ENCODE results near the gene BRD9.
"Not testable (repeated sequence)": the region's sequence is repeated elsewhere in the genome, so short reads cannot be mapped to it uniquely, and the experiment has no call there.

DNA sequence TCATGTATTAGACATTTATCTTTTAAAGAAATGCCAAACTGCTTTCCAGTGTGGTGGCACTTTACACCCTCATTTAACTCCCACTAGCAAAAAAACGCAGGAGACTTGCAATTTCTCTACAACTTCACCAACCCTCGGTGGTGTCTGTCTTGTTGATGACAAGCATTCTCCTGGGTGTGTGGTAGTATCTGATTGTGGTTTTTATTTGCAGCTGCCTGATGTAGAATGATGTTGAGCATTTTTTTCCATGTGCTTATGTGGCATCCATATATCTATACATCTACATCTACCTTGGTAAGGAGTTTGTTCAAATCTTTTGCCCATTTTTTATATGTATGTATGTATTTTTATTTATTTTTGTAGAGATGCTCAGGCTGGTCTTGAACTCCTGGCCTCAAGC is 58.6 kb downstream of the BRD9 start:
- TF ChIP-seq, protein P1, sequence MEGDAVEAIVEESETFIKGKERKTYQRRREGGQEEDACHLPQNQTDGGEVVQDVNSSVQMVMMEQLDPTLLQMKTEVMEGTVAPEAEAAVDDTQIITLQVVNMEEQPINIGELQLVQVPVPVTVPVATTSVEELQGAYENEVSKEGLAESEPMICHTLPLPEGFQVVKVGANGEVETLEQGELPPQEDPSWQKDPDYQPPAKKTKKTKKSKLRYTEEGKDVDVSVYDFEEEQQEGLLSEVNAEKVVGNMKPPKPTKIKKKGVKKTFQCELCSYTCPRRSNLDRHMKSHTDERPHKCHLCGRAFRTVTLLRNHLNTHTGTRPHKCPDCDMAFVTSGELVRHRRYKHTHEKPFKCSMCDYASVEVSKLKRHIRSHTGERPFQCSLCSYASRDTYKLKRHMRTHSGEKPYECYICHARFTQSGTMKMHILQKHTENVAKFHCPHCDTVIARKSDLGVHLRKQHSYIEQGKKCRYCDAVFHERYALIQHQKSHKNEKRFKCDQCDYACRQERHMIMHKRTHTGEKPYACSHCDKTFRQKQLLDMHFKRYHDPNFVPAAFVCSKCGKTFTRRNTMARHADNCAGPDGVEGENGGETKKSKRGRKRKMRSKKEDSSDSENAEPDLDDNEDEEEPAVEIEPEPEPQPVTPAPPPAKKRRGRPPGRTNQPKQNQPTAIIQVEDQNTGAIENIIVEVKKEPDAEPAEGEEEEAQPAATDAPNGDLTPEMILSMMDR (IDR thresholded peaks at IDR 0.05): not testable (repeated sequence)
- not testable (repeated sequence) for TF ChIP-seq POLR2A (IDR thresholded peaks at IDR 0.05)

Data from thyroid gland (tissue), 4 donors.